Measurements from ENCODE around the gene NRG2.

Gene NRG2

GRCh38 chr5:139926797-139927503 is 116.1 kb downstream of the NRG2 start:
- no peak for DNase-seq

- no peak for DNase-seq
These were observed 117.2 kb downstream of the NRG2 start for GRCh38 chr5:139925650-139926640.

GRCh38 chr5:139925216-139925562 is 117.9 kb downstream of the NRG2 start:
- no peak for DNase-seq

- no peak for DNase-seq
These were observed 118.5 kb downstream of the NRG2 start for GRCh38 chr5:139924294-139925215.

GRCh38 chr5:139919308-139919707 is 123.8 kb downstream of the NRG2 start:
- no peak for DNase-seq

GRCh38 chr5:139915834-139916233 is 127.3 kb downstream of the NRG2 start:
- DNase-seq, result no peak

- DNase-seq, result no peak
These were observed 127.8 kb downstream of the NRG2 start for GRCh38 chr5:139915266-139915665.

- DNase-seq, result no peak
These were observed 128.8 kb downstream of the NRG2 start for GRCh38 chr5:139914218-139914807.

GRCh38 chr5:139912804-139913203 is 130.3 kb downstream of the NRG2 start:
- DNase-seq, result no peak

- no peak for DNase-seq
These were observed 130.9 kb downstream of the NRG2 start for GRCh38 chr5:139912158-139912557.

- DNase-seq, result no peak
These were observed 131.5 kb downstream of the NRG2 start for GRCh38 chr5:139911425-139912120.

GRCh38 chr5:139910901-139911300 is 132.2 kb downstream of the NRG2 start:
- no peak for DNase-seq

GRCh38 chr5:139910036-139910435 is 133.1 kb downstream of the NRG2 start:
- no peak for DNase-seq

GRCh38 chr5:139908749-139909148 is 134.3 kb downstream of the NRG2 start:
- no peak for DNase-seq

- no peak for DNase-seq
These were observed 136.4 kb downstream of the NRG2 start for GRCh38 chr5:139906661-139907060.

- no peak for DNase-seq
These were observed 138.1 kb downstream of the NRG2 start for GRCh38 chr5:139904816-139905661.

GRCh38 chr5:139904566-139904815 is 138.6 kb downstream of the NRG2 start:
- no peak for DNase-seq

- no peak for DNase-seq
These were observed 139.1 kb downstream of the NRG2 start for GRCh38 chr5:139903795-139904565.

- DNase-seq, result no peak
These were observed 139.7 kb downstream of the NRG2 start for GRCh38 chr5:139903450-139903794.

- no peak for DNase-seq
These were observed 141.1 kb downstream of the NRG2 start for GRCh38 chr5:139901986-139902385.

- no peak for DNase-seq
These were observed 141.9 kb downstream of the NRG2 start for GRCh38 chr5:139901251-139901575.
